ENCODE measurements around the gene COL27A1. TPM values are rescaled to one million over a fixed set of nuclear protein-coding genes. Genes with fewer than 3 reads are reported as not detected.

Gene COL27A1
- total RNA-seq, 2 experiments from 2014 or later, result 8.4 to 9.7 TPM

GRCh38 chr9:114299286-114300152 lies 144.2 kb downstream of the COL27A1 start:
- Mint-ChIP-seq H3K27me3 (no peaks in the 10 kb centered on the region), H3K9me3 (peaks cover 16% of the 10 kb centered on the region), H3K27ac (no peak overlapping the region), H3K4me3 (no peak overlapping the region), H3K4me1 (ENCODE audit: low read depth) (no peaks in the 10 kb centered on the region), H3K36me3 (ENCODE audit: low read depth) (peaks cover 6% of the 10 kb centered on the region)
- POLR2A ChIA-PET, result no interaction called here
- CTCF ChIA-PET, result interaction anchor here (1.2 to 1.4 kb wide), 2 partner anchors 8 to 192 kb away, joined by 4 to 8 read pairs; no protein-coding TSS in a partner anchor
- TF ChIP-seq CTCF (IDR thresholded peaks at IDR 0.05), result no peak
- DNase-seq (no peak), ATAC-seq (no peak)
- intact Hi-C loops (cut with micrococcal nuclease), result no loop called here

- H3K4me1 Mint-ChIP-seq (ENCODE audit: low read depth), result no peaks in the 10 kb centered on the region
- H3K9me3 Mint-ChIP-seq, result peaks cover 8% of the 10 kb centered on the region
- ATAC-seq (no peak), DNase-seq (no peak)
- POLR2A ChIA-PET, result no interaction called here
- no peak overlapping the region for H3K27ac Mint-ChIP-seq
- CTCF ChIA-PET, result interaction anchor here (0.7 to 1.4 kb wide), 3 partner anchors 9 to 193 kb away, joined by 3 to 8 read pairs (median 4); no protein-coding TSS in a partner anchor
- H3K36me3 Mint-ChIP-seq (ENCODE audit: low read depth), result peaks cover 3% of the 10 kb centered on the region
- intact Hi-C loops (cut with micrococcal nuclease), result no loop called here
- no peaks in the 10 kb centered on the region for H3K27me3 Mint-ChIP-seq
- no peak overlapping the region for H3K4me3 Mint-ChIP-seq
- TF ChIP-seq CTCF (IDR thresholded peaks at IDR 0.05), result no peak
Measured at GRCh38 chr9:114300153-114300845, 145.0 kb downstream of the COL27A1 start.

GRCh38 chr9:114300846-114301797 lies 145.8 kb downstream of the COL27A1 start:
- H3K4me1 Mint-ChIP-seq (ENCODE audit: low read depth), result no peaks in the 10 kb centered on the region
- ATAC-seq (no peak), DNase-seq (no peak)
- no peak for TF ChIP-seq CTCF (IDR thresholded peaks at IDR 0.05)
- H3K27me3 Mint-ChIP-seq, result no peaks in the 10 kb centered on the region
- H3K9me3 Mint-ChIP-seq, result peaks cover 2% of the 10 kb centered on the region
- no peak overlapping the region for H3K27ac Mint-ChIP-seq
- ChIA-PET POLR2A (no interaction called here), CTCF (interaction anchor here (0.7 kb wide), 1 partner anchor 193 kb away, joined by 3 read pairs; no protein-coding TSS in a partner anchor)
- intact Hi-C loops (cut with micrococcal nuclease), result no loop called here
- H3K4me3 Mint-ChIP-seq, result no peak overlapping the region
- no peaks in the 10 kb centered on the region for H3K36me3 Mint-ChIP-seq (ENCODE audit: low read depth)

GRCh38 chr9:114301798-114302565 lies 146.6 kb downstream of the COL27A1 start:
- ChIA-PET POLR2A (no interaction called here), CTCF (no interaction called here)
- H3K27me3 Mint-ChIP-seq, result no peaks in the 10 kb centered on the region
- H3K4me3 Mint-ChIP-seq, result no peak overlapping the region
- H3K9me3 Mint-ChIP-seq, result no peaks in the 10 kb centered on the region
- no peak for DNase-seq
- H3K4me1 Mint-ChIP-seq (ENCODE audit: low read depth), result no peaks in the 10 kb centered on the region
- no peak for ATAC-seq
- intact Hi-C loops (cut with micrococcal nuclease), result no loop called here
- no peak for TF ChIP-seq CTCF (IDR thresholded peaks at IDR 0.05)
- no peaks in the 10 kb centered on the region for H3K36me3 Mint-ChIP-seq (ENCODE audit: low read depth)
- H3K27ac Mint-ChIP-seq, result no peak overlapping the region
